Activated B cell treated with CpG ODN at 0.5 μM for 24 hours (primary cell): ENCODE measurements around the gene SUN1. TPM values are rescaled to one million over a fixed set of nuclear protein-coding genes. Genes with fewer than 3 reads are reported as not detected.

Experiments
- ATAC-seq: fragments of 200-7000 bp; cut with Tn5 transposase; one replicate; pipeline ENCODE4 v1.10.0; 2021; ENCODE audit warnings: low read depth, mild to moderate bottlenecking, moderate library complexity
- CTCF ChIA-PET: fragments of 350-600 bp; sonication (Branson Sonifier 250); formaldehyde crosslinking; loops from one replicate; lab custom pipeline; 2021; ENCODE audit warnings: antibody characterized with exemption; lab: Charles Lee
- POLR2A ChIA-PET: fragments of 350-600 bp; sonication (Branson Sonifier 250); formaldehyde crosslinking; loops from one replicate; lab custom pipeline; 2021; ENCODE audit warnings: antibody characterized with exemption; lab: Charles Lee
- DNase-seq: peaks from one replicate; pipeline ENCODE4 v3.0.0; 2022
- H3K27ac Mint-ChIP-seq: one replicate; pipeline ENCODE4 v1.8.0; 2020; ENCODE audit warnings: mixed read lengths
- H3K27me3 Mint-ChIP-seq: one replicate; pipeline ENCODE4 v1.8.0; 2021; ENCODE audit warnings: mixed read lengths
- H3K36me3 Mint-ChIP-seq: one replicate; pipeline ENCODE4 v1.8.0; 2021; ENCODE audit warnings: low read depth, mixed read lengths
- H3K4me1 Mint-ChIP-seq: one replicate; pipeline ENCODE4 v1.8.0; 2021; ENCODE audit warnings: mixed read lengths
- H3K4me3 Mint-ChIP-seq: one replicate; pipeline ENCODE4 v1.8.0; 2020; ENCODE audit warnings: mild to moderate bottlenecking, mixed read lengths
- H3K9me3 Mint-ChIP-seq: one replicate; pipeline ENCODE4 v1.8.0; 2020; ENCODE audit warnings: mixed read lengths
- CTCF ChIP-seq: fragments of 200-600 bp; IDR thresholded peaks from one replicate; pipeline ENCODE4 v1.8.0; 2022; ENCODE audit warnings: antibody characterized with exemption, mild to moderate bottlenecking
- intact Hi-C: fragments of 100-400 bp; cut with micrococcal nuclease; formaldehyde crosslinking; loops from one replicate; pipeline ENCODE4 v1.15.1; 2024
- total RNA-seq: library from RNA; stranded (reverse); gene quantifications from 2 replicates; pipeline ENCODE4 v1.2.3, GENCODE V29; 2022

SUN1 gene
- total RNA-seq, 1 donor from 2014 or later: 119 TPM

- intact Hi-C loops: loop anchor here (10.0 kb wide), 1 partner anchor 349 kb away; no protein-coding TSS in a partner anchor
- Mint-ChIP-seq H3K4me3 (no peak overlapping the region), H3K36me3 (peaks cover 43% of the 10 kb centered on the region), H3K9me3 (no peaks in the 10 kb centered on the region), H3K4me1 (peaks cover 32% of the 10 kb centered on the region), H3K27ac (no peak overlapping the region), H3K27me3 (no peaks in the 10 kb centered on the region)
- ATAC-seq (no peak), DNase-seq (no peak)
- ChIA-PET POLR2A (interaction anchor here (1.0 to 1.5 kb wide), 2 partner anchors 38 to 61 kb away, joined by 3 read pairs; no protein-coding TSS in a partner anchor), CTCF (interaction anchor here (0.7 to 2.6 kb wide), 6 partner anchors 23 to 552 kb away, joined by 3 to 25 read pairs (median 4); partner anchors contain the start of gene SUN1)
- no peak for TF ChIP-seq CTCF
These were observed 41.9 kb downstream of the SUN1 start for GRCh38 chr7:874031-874749.

- intact Hi-C loops: loop anchor here (5.0 to 10.0 kb wide), 2 partner anchors 262 to 350 kb away; a partner anchor contains a TSS
- no peaks in the 10 kb centered on the region for H3K27me3 Mint-ChIP-seq
- no peak for ATAC-seq
These were observed 42.8 kb downstream of the SUN1 start for GRCh38 chr7:875051-875450.

DNA sequence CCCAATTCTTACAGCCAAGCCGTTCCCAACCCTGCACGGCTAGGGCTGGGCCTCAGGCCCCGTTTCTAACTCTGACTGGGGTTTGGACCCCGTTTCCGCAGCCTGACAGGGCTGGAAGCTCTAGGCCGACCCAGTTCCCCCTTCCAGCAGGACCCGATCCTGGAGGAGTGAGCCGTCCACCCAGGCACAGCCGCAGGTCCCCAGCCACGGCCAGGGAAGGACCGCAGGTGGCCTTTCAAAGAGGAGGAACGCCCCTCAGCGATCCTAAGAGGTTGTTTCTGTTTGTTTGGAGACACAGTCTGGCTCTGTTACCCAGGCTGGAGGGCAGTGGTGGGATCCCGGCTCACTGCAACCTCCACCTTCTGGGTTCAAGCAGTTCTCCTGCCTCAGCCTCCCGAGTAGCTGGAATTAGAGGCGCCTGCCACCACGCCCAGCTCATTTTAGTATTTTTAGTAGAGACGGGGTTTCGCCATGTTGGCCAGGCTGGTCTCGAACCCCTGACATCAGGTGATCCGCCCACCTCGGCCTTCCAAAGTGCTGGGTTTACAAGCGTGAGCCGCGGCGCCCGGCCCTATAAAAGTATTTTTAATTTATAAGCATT is 43.3 kb downstream of the SUN1 start:
- Mint-ChIP-seq H3K9me3 (no peaks in the 10 kb centered on the region), H3K27ac (peak overlapping the region; percentile 35), H3K4me1 (peaks cover 35% of the 10 kb centered on the region), H3K27me3 (no peaks in the 10 kb centered on the region), H3K36me3 (peaks cover 36% of the 10 kb centered on the region), H3K4me3 (no peak overlapping the region)
- ATAC-seq (no peak), DNase-seq (no peak)
- intact Hi-C loops: loop anchor here (1.0 to 10.0 kb wide), 11 partner anchors 35 to 351 kb away; partner anchors contain the start of genes ADAP1, COX19, DNAAF5 and PRKAR1B
- ChIA-PET POLR2A (interaction anchor here (0.7 to 2.2 kb wide), 7 partner anchors 44 to 726 kb away, joined by 3 to 17 read pairs (median 3); partner anchors contain the start of genes COX19 and SUN1), CTCF (interaction anchor here (0.8 to 1.3 kb wide), 2 partner anchors 117 to 543 kb away, joined by 3 read pairs; no protein-coding TSS in a partner anchor)
- no peak for TF ChIP-seq CTCF

More at GRCh38 chr7:875051-875450, 42.8 kb downstream of the SUN1 start:
- POLR2A ChIA-PET: interaction anchor here (0.7 to 2.2 kb wide), 6 partner anchors 43 to 726 kb away, joined by 3 to 17 read pairs (median 3); partner anchors contain the start of genes COX19 and SUN1
- TF ChIP-seq CTCF: no peak
- H3K27ac Mint-ChIP-seq: peak overlapping the region; percentile 35
- no peaks in the 10 kb centered on the region for H3K9me3 Mint-ChIP-seq
- no peak for DNase-seq
- CTCF ChIA-PET: interaction anchor here (1.3 kb wide), 1 partner anchor 118 kb away, joined by 3 read pairs; no protein-coding TSS in a partner anchor
- H3K4me3 Mint-ChIP-seq: no peak overlapping the region
- H3K4me1 Mint-ChIP-seq: peaks cover 36% of the 10 kb centered on the region
- peaks cover 39% of the 10 kb centered on the region for H3K36me3 Mint-ChIP-seq

GRCh38 chr7:876077-876971 is 44.0 kb downstream of the SUN1 start, which contains the start of gene GET4:
Gene GET4 (plus strand): TSS chr7:876554. CDS start chr7:876646, 92 bp downstream.
- DNase-seq (peak; percentile 98), ATAC-seq (peak; percentile 79)
- intact Hi-C loops: loop anchor here (1.0 to 10.0 kb wide), 11 partner anchors 34 to 352 kb away; partner anchors contain the start of genes ADAP1, COX19, DNAAF5 and PRKAR1B
- TF ChIP-seq CTCF: no peak
- H3K27me3 Mint-ChIP-seq: no peaks in the 10 kb centered on the region
- H3K4me3 Mint-ChIP-seq: peak within 1 kb of the TSS; percentile 91
- H3K4me1 Mint-ChIP-seq: peaks cover 35% of the 10 kb centered on the region
- CTCF ChIA-PET: interaction anchor here (0.8 to 1.3 kb wide), 2 partner anchors 117 to 543 kb away, joined by 3 read pairs; no protein-coding TSS in a partner anchor
- H3K36me3 Mint-ChIP-seq: peaks cover 31% of the 10 kb centered on the region
- no peaks in the 10 kb centered on the region for H3K9me3 Mint-ChIP-seq
- POLR2A ChIA-PET: interaction anchor here (0.7 to 2.2 kb wide), 7 partner anchors 59 to 727 kb away, joined by 3 to 17 read pairs (median 5); partner anchors contain the start of gene COX19
- peak within 1 kb of the TSS; percentile 87 for H3K27ac Mint-ChIP-seq
